Stomach (tissue), 9 donors: ENCODE measurements around the gene RTL5. TPM values are rescaled to one million over a fixed set of nuclear protein-coding genes. Genes with fewer than 3 reads are reported as not detected.

ENCODE experiments used
- DNase-seq, 2 donors: peaks; one replicate each; pipeline versions ENCODE4 v3.0.0 to v3.0.0-alpha.2; 2013 to 2019
- H3K27ac ChIP-seq, 5 donors: fragments of 200-600 bp in 4 of 5; sonication (generic) in 4 of 5; one replicate each; pipeline ENCODE4 v1.5.1; 2013 to 2019; ENCODE audit warnings: mild to moderate bottlenecking in 1 of 5, moderate library complexity in 1 of 5
- H3K27me3 ChIP-seq, 3 donors: fragments of 200-600 bp; sonication (generic); one replicate each; pipeline ENCODE4 v1.5.1; 2017 to 2019; ENCODE audit warnings: mixed run types in 1 of 3
- H3K36me3 ChIP-seq, 4 donors: fragments of 200-600 bp; sonication (generic); 1 replicate in 3 of 4; 2 replicates in 1 of 4; pipeline ENCODE4 v1.5.1; 2016 to 2019
- H3K4me1 ChIP-seq, 4 donors: fragments of 200-600 bp; sonication (generic); one replicate each; pipeline ENCODE4 v1.5.1; 2016 to 2019
- H3K4me3 ChIP-seq, 4 donors: fragments of 200-600 bp; sonication (generic) in 3 of 4; one replicate each; pipeline ENCODE4 v1.5.1; 2016 to 2019; ENCODE audit warnings: mild to moderate bottlenecking in 1 of 4
- H3K9me3 ChIP-seq, 4 donors: fragments of 200-600 bp; sonication (generic); one replicate each; pipeline ENCODE4 v1.5.1; 2016 to 2019
- EP300 ChIP-seq: sonication (generic); formaldehyde crosslinking; IDR thresholded peaks from one replicate; pipeline ENCODE4 v1.6.1; 2017; ENCODE audit warnings: antibody characterized with exemption
- POLR2A ChIP-seq, 4 donors: fragments of 450-650 bp; IDR thresholded peaks; one replicate each; pipeline ENCODE4 v1.6.1; 2016; ENCODE audit warnings: antibody characterized with exemption in 4 of 4, control low read depth in 2 of 4, mild to moderate bottlenecking in 1 of 4, moderate library complexity in 1 of 4
- POLR2AphosphoS5 ChIP-seq, 3 donors: sonication (generic); formaldehyde crosslinking; IDR thresholded peaks; one replicate each; pipeline ENCODE4 v1.6.1; 2016; ENCODE audit warnings: antibody characterized with exemption in 3 of 3
- WGBS, 5 donors: extraction: QIAGEN DNeasy Blood & Tissue Kit in 3 of 5; methylation state at CpG; one replicate each; pipeline versions ENCODE4 v1.1.5 to v1.1.7; 2013 to 2018; 5-methylcytosine and 5-hydroxymethylcytosine counted together
- intact Hi-C: fragments of 100-400 bp; cut with DNase I; formaldehyde crosslinking; loops from one replicate; pipeline ENCODE4 v1.15.1; 2023; ENCODE audit warnings: low total_unique reads
- polyA plus RNA-seq, 3 donors: library from polyadenylated mRNA; stranded (reverse); fragments of 200-250 nt; gene quantifications; one replicate each; pipeline ENCODE4 v1.2.3, GENCODE V29; 2013
- total RNA-seq, 5 donors: library from RNA; depleted of rRNA; stranded (reverse); fragments of >200 nt; gene quantifications; one replicate each; pipeline versions ENCODE4 v1.1.0 to v1.2.3, GENCODE V29; 2014 to 2016
- TF ChIP-seq, protein P1 (sequence below), 7 experiments: fragments of 450-650 bp in 4 of 7; fragments of 200-600 bp in 3 of 7; sonication (generic) in 3 of 7; IDR thresholded peaks; one replicate each; pipeline ENCODE4 v1.5.1; 2016 to 2019; ENCODE audit warnings: antibody characterized with exemption in 7 of 7, control low read depth in 2 of 7, mild to moderate bottlenecking in 1 of 7
- donor health status: healthy with polysubstance abuse.
- donor health status: Bipolar disorder and iron deficiency.
- donor health status: healthy.

Gene RTL5
- total and polyA plus RNA-seq, 8 donors = 0.58 to 5.4 (median 2.6) TPM

GRCh38 chrX:72133851-72134546, 2.3 kb upstream of the RTL5 start:
- no peak overlapping the region for H3K4me3 ChIP-seq
- DNase-seq = no peak
- no peak for TF ChIP-seq EP300
- TF ChIP-seq POLR2AphosphoS5 (IDR thresholded peaks at IDR 0.05) = no peak
- TF ChIP-seq POLR2A (IDR thresholded peaks at IDR 0.05) = no peak
- TF ChIP-seq, protein P1, sequence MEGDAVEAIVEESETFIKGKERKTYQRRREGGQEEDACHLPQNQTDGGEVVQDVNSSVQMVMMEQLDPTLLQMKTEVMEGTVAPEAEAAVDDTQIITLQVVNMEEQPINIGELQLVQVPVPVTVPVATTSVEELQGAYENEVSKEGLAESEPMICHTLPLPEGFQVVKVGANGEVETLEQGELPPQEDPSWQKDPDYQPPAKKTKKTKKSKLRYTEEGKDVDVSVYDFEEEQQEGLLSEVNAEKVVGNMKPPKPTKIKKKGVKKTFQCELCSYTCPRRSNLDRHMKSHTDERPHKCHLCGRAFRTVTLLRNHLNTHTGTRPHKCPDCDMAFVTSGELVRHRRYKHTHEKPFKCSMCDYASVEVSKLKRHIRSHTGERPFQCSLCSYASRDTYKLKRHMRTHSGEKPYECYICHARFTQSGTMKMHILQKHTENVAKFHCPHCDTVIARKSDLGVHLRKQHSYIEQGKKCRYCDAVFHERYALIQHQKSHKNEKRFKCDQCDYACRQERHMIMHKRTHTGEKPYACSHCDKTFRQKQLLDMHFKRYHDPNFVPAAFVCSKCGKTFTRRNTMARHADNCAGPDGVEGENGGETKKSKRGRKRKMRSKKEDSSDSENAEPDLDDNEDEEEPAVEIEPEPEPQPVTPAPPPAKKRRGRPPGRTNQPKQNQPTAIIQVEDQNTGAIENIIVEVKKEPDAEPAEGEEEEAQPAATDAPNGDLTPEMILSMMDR (IDR thresholded peaks at IDR 0.05) = no peak
- H3K9me3 ChIP-seq = peaks cover 0 to 4% (median 0%) of the 10 kb centered on the region in 4 donors
- peaks cover 0 to 11% (median 7%) of the 10 kb centered on the region in 4 donors for H3K36me3 ChIP-seq
- peaks cover 0 to 17% (median 10%) of the 10 kb centered on the region in 4 donors for H3K4me1 ChIP-seq
- peaks cover 0 to 26% (median 0%) of the 10 kb centered on the region in 3 donors for H3K27me3 ChIP-seq
- H3K27ac ChIP-seq = no peak overlapping the region
- intact Hi-C loops = loop anchor here (10.0 kb wide), 1 partner anchor 129 kb away; no protein-coding TSS in a partner anchor
- WGBS, 5 donors = 78 to 96% (median 95%) methylated on average over 4 to 11 of the region's 11 CpGs

GRCh38 chrX:72132456-72132855, 741 bp upstream of the RTL5 start:
- H3K27me3 ChIP-seq = peaks cover 0 to 29% (median 0%) of the 10 kb centered on the region in 3 donors
- 78 to 86% (median 86%) methylated on average over 1 to 3 of the region's 3 CpGs for WGBS, 5 donors
- peaks cover 0 to 33% (median 10%) of the 10 kb centered on the region in 4 donors for H3K4me1 ChIP-seq
- peaks cover 0 to 4% (median 0%) of the 10 kb centered on the region in 4 donors for H3K9me3 ChIP-seq
- H3K27ac ChIP-seq = peak overlapping the region in 4 of 5 donors; percentile 66 to 87 (median 80)
- no peak for DNase-seq
- TF ChIP-seq POLR2AphosphoS5 (IDR thresholded peaks at IDR 0.05) (no peak), EP300 (no peak), POLR2A (IDR thresholded peaks at IDR 0.05) (no peak)
- TF ChIP-seq, protein P1 (IDR thresholded peaks at IDR 0.05) = no peak
- H3K4me3 ChIP-seq = peak overlapping the region; percentile 49 to 54 (median 52)
- H3K36me3 ChIP-seq = no peaks in the 10 kb centered on the region
- intact Hi-C loops = loop anchor here (10.0 kb wide), 1 partner anchor 128 kb away; no protein-coding TSS in a partner anchor

GRCh38 chrX:72130762-72131250, 909 bp downstream of the RTL5 start:
- peaks cover 0 to 36% (median 0%) of the 10 kb centered on the region in 3 donors for H3K27me3 ChIP-seq
- peaks cover 0 to 4% (median 0%) of the 10 kb centered on the region in 4 donors for H3K9me3 ChIP-seq
- peak overlapping the region; percentile 49 to 54 (median 52) for H3K4me3 ChIP-seq
- 19 to 65% (median 39%) methylated on average over 12 to 30 of the region's 30 CpGs for WGBS, 5 donors
- no peaks in the 10 kb centered on the region for H3K36me3 ChIP-seq
- intact Hi-C loops = loop anchor here (10.0 kb wide), 1 partner anchor 126 kb away; no protein-coding TSS in a partner anchor
- H3K27ac ChIP-seq = peak overlapping the region in 4 of 5 donors; percentile 66 to 87 (median 80)
- DNase-seq = no peak
- TF ChIP-seq POLR2A (IDR thresholded peaks at IDR 0.05) (no peak), POLR2AphosphoS5 (IDR thresholded peaks at IDR 0.05) (no peak), EP300 (no peak)
- TF ChIP-seq, protein P1 (IDR thresholded peaks at IDR 0.05) = no peak
- H3K4me1 ChIP-seq = peaks cover 4 to 49% (median 18%) of the 10 kb centered on the region in 4 donors

GRCh38 chrX:72130156-72130761, 1.5 kb downstream of the RTL5 start:
- no peak for TF ChIP-seq EP300
- TF ChIP-seq POLR2A (IDR thresholded peaks at IDR 0.05) = no peak
- no peak for TF ChIP-seq POLR2AphosphoS5 (IDR thresholded peaks at IDR 0.05)
- TF ChIP-seq, protein P1 (IDR thresholded peaks at IDR 0.05) = no peak
- Histone ChIP-seq H3K4me1 (peaks cover 4 to 55% (median 23%) of the 10 kb centered on the region in 4 donors), H3K27me3 (peaks cover 0 to 31% (median 0%) of the 10 kb centered on the region in 3 donors), H3K36me3 (no peaks in the 10 kb centered on the region), H3K9me3 (peaks cover 0 to 4% (median 0%) of the 10 kb centered on the region in 4 donors), H3K4me3 (peak overlapping the region in 2 of 4 donors; percentile 50 to 53), H3K27ac (peak overlapping the region in 1 of 5 donors; percentile 87)
- 81 to 92% (median 90%) methylated on average over 12 of the region's 12 CpGs for WGBS, 5 donors
- DNase-seq = no peak
- intact Hi-C loops = loop anchor here (10.0 kb wide), 1 partner anchor 125 kb away; no protein-coding TSS in a partner anchor
